ENCODE data around the gene FIZ1.

DNA sequence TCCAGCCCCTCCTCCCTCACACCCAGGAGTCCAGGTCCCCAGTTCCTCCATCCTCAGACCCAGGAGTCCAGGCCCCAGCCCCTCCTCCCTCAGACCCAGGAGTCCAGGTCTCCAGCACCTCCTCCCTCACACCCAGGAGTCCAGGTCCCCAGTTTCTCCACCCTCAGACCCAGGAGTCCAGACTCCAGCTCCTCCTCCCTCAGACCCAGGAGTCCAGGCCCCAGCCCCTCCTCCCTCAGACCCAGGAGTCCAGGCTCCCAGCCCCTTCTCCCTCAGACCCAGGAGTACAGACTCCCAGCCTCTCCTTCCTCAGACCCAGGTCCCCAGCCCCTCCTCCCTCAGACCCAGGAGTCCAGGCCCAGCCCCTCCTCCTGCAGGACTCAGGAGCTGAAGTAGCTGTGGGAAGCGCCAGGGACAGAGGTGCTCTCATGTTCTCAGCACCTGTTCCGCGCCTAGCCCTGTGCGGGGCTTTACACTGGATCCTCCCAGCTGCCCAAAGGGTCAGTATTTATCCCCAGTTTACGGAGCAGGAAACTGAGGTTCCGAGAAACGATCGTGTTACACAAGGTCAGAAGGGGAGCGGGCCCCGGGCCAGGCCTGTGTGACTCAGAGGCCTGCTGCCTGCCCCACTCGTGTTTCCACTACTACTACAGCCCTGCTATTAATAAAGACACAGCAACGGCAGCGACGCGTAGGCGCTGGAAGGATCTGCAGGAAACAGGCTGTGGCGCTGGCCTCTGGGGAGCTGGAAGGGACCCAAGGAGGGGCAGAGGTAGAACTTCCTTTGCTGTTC, 52.3 kb downstream of the FIZ1 start:
- no peak for TF ChIP-seq EZH2 (IDR thresholded peaks at IDR 0.05; ENCODE audit: insufficient read depth, poor library complexity, severe bottlenecking)
- no peak for TF ChIP-seq EZH2phosphoT487 (IDR thresholded peaks at IDR 0.05; ENCODE audit: insufficient read depth, low read depth)

All from GM23248 (cell line).